ENCODE measurements around the gene ITIH3. TPM values are rescaled to one million over a fixed set of nuclear protein-coding genes. Genes with fewer than 3 reads are reported as not detected.

Gene ITIH3
- total RNA-seq, 2 donors from 2014 or later: not detected

- Histone ChIP-seq H3K27ac (ENCODE audit: low read depth, low read length) (no peak overlapping the region), H3K36me3 (ENCODE audit: control insufficient read depth, insufficient read depth, low read length) (peaks cover 64% of the 10 kb centered on the region), H3K27me3 (ENCODE audit: control insufficient read depth, insufficient read depth, low read length, poor library complexity, severe bottlenecking) (no peaks in the 10 kb centered on the region), H3K9ac (ENCODE audit: extremely low read depth, low read length, poor library complexity, severe bottlenecking) (no peak overlapping the region), H3K4me1 (ENCODE audit: control insufficient read depth, insufficient read depth, low read length) (no peaks in the 10 kb centered on the region), H3K4me3 (ENCODE audit: low read length) (no peak overlapping the region), H3K9me3 (ENCODE audit: control insufficient read depth, low read length) (no peaks in the 10 kb centered on the region)
- Mint-ChIP-seq H3K4me3 (no peak overlapping the region), H3K27ac (no peak overlapping the region), H3K27me3 (ENCODE audit: insufficient read depth) (no peaks in the 10 kb centered on the region), H3K4me1 (no peaks in the 10 kb centered on the region), H3K36me3 (ENCODE audit: low read depth) (peaks cover 64% of the 10 kb centered on the region), H3K9me3 (no peaks in the 10 kb centered on the region)
- no peak for DNase-seq
- no peak for TF ChIP-seq CTCF (conservative IDR thresholded peaks at IDR 0.05)
- 95 to 100% methylated on average over 1 of the region's 1 CpG for WGBS, 2 experiments (ENCODE audit: insufficient coverage in 1 of 2, insufficient read length in 1 of 2)
Measured at GRCh38 chr3:52756141-52756540, 38.5 kb upstream of the ITIH3 start.

DNA sequence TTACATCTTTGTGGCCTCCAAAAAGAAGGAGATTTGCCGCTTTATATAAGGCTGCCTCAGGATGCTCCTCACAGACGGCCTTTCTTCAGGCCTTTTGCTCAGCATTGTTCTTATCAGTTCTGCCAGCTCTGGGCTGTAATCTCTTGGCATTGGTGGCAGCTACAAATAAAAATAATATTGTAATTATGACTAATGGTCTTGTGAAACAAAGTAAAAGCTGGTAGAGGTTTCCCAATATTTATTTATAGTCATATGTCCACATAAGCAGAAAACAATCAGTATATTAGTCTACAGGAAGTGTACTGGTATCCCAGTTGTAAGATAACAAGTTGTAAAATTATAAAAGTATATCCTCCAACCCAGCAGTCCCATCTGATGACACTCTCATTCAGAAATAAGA lies 31.1 kb upstream of the ITIH3 start:
- Histone ChIP-seq H3K9me3 (ENCODE audit: control insufficient read depth, low read length) (no peaks in the 10 kb centered on the region), H3K27me3 (ENCODE audit: control insufficient read depth, insufficient read depth, low read length, poor library complexity, severe bottlenecking) (no peaks in the 10 kb centered on the region), H3K4me3 (ENCODE audit: low read length) (no peak overlapping the region), H3K36me3 (ENCODE audit: control insufficient read depth, insufficient read depth, low read length) (peaks cover 85% of the 10 kb centered on the region), H3K27ac (ENCODE audit: low read depth, low read length) (no peak overlapping the region), H3K4me1 (ENCODE audit: control insufficient read depth, insufficient read depth, low read length) (no peaks in the 10 kb centered on the region), H3K9ac (ENCODE audit: extremely low read depth, low read length, poor library complexity, severe bottlenecking) (no peak overlapping the region)
- no peak for TF ChIP-seq CTCF (conservative IDR thresholded peaks at IDR 0.05)
- peaks cover 77% of the 10 kb centered on the region for H3K36me3 Mint-ChIP-seq (ENCODE audit: low read depth)
- no peak overlapping the region for H3K4me3 Mint-ChIP-seq
- H3K9me3 Mint-ChIP-seq: no peaks in the 10 kb centered on the region
- no peaks in the 10 kb centered on the region for H3K27me3 Mint-ChIP-seq (ENCODE audit: insufficient read depth)
- no peak overlapping the region for H3K27ac Mint-ChIP-seq
- no peaks in the 10 kb centered on the region for H3K4me1 Mint-ChIP-seq
- WGBS, 2 experiments (ENCODE audit: insufficient coverage in 1 of 2, insufficient read length in 1 of 2): 99 to 100% methylated on average over 1 to 2 of the region's 2 CpGs
- no peak for DNase-seq

- H3K9me3 ChIP-seq (ENCODE audit: control insufficient read depth, low read length): no peaks in the 10 kb centered on the region
- H3K36me3 ChIP-seq (ENCODE audit: control insufficient read depth, insufficient read depth, low read length): peaks cover 31% of the 10 kb centered on the region
- 18 to 27% methylated on average over 12 to 13 of the region's 13 CpGs for WGBS, 2 experiments (ENCODE audit: insufficient coverage in 1 of 2, insufficient read length in 1 of 2)
- no peaks in the 10 kb centered on the region for H3K27me3 ChIP-seq (ENCODE audit: control insufficient read depth, insufficient read depth, low read length, poor library complexity, severe bottlenecking)
- no peak for TF ChIP-seq CTCF (conservative IDR thresholded peaks at IDR 0.05)
- no peaks in the 10 kb centered on the region for H3K4me1 ChIP-seq (ENCODE audit: control insufficient read depth, insufficient read depth, low read length)
- Mint-ChIP-seq H3K27me3 (ENCODE audit: insufficient read depth) (peaks cover 3% of the 10 kb centered on the region), H3K9me3 (no peaks in the 10 kb centered on the region), H3K36me3 (ENCODE audit: low read depth) (peaks cover 27% of the 10 kb centered on the region), H3K4me3 (peak overlapping the region; percentile 84), H3K27ac (peak overlapping the region; percentile 99), H3K4me1 (peaks cover 13% of the 10 kb centered on the region)
- H3K4me3 ChIP-seq (ENCODE audit: low read length): peak overlapping the region; percentile 91
- no peak for DNase-seq
- H3K9ac ChIP-seq (ENCODE audit: extremely low read depth, low read length, poor library complexity, severe bottlenecking): peak overlapping the region; percentile 83
- no peak overlapping the region for H3K27ac ChIP-seq (ENCODE audit: low read depth, low read length)
Measured at GRCh38 chr3:52769786-52770455, 24.7 kb upstream of the ITIH3 start.

All from endodermal cell (in vitro differentiated cells).